Measurements from ENCODE around the gene MASP1.

DNA sequence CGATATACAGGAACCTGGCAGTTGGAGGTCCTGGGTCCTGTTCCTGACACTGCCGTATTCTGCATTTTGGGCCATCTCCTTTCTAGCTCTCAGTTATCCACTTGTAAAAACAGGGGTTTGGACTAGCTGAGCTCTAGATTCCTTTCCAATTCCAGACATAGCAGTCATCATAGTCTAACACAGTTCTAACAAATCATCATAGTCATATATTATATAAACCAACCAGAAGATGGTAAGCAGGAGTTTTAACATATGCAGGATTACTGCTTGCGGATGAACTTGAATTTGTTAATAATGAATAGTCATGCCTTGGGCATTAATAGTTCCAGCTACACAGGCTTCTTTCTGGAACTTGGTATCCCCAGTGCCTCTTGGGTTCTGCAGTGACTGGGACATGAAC, 26.6 kb downstream of the MASP1 start:
- TF ChIP-seq, protein P1, sequence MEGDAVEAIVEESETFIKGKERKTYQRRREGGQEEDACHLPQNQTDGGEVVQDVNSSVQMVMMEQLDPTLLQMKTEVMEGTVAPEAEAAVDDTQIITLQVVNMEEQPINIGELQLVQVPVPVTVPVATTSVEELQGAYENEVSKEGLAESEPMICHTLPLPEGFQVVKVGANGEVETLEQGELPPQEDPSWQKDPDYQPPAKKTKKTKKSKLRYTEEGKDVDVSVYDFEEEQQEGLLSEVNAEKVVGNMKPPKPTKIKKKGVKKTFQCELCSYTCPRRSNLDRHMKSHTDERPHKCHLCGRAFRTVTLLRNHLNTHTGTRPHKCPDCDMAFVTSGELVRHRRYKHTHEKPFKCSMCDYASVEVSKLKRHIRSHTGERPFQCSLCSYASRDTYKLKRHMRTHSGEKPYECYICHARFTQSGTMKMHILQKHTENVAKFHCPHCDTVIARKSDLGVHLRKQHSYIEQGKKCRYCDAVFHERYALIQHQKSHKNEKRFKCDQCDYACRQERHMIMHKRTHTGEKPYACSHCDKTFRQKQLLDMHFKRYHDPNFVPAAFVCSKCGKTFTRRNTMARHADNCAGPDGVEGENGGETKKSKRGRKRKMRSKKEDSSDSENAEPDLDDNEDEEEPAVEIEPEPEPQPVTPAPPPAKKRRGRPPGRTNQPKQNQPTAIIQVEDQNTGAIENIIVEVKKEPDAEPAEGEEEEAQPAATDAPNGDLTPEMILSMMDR (conservative IDR thresholded peaks at IDR 0.05; ENCODE audit: low read depth, low read length): no peak
- no peak for TF ChIP-seq RAD21 (IDR thresholded peaks at IDR 0.05; ENCODE audit: low read length)
- no peak for TF ChIP-seq RFX5 (IDR thresholded peaks at IDR 0.05; ENCODE audit: low read depth, low read length)
- TF ChIP-seq MXI1 (IDR thresholded peaks at IDR 0.05; ENCODE audit: borderline replicate concordance, low read depth, low read length): no peak

Measured in IMR-90 (cell line).